Right kidney (tissue), 1 donor: ENCODE results near the gene WBP2.

ENCODE experiments used
- DNase-seq: peaks from one replicate; pipeline ENCODE4 v3.0.0-alpha.2; 2016

Gene WBP2

DNA sequence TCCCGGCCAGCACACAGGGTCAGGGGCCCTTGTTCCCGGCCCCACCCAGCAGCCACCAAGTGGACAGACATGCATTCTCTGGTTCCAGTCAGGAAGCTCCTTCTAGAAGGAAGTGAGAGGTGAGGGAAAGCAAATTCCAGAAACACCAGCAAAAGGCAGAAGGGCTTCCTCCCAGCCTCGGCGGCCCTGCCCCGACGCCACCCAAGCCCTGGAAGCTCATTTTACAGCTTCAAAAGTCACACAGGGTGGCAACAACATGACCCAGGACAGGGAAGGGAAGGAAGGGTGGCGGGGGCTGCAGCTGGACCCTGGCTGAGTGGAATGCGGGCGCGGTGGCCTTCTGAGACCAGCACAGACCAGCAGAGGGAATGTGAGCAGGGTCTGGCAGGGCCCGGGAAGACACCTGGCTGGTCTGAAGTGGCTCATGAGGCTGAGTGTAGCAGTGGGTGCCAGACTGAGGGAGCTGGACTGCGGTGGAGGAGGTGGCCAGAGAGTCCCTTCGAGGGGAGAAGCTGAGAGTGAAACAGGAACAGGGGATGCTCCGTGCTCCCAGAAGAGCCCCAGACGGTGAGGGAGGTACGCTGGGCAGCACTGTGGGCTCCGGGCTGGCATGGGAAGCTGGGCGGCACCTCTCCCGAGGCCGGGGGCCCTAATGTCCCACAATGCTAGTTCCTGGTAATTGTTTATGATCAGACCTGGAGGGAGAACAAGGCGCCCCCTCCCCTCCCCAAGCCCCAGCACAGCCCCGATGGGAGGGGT is 9.0 kb downstream of the WBP2 start:
- no peak for DNase-seq

DNA sequence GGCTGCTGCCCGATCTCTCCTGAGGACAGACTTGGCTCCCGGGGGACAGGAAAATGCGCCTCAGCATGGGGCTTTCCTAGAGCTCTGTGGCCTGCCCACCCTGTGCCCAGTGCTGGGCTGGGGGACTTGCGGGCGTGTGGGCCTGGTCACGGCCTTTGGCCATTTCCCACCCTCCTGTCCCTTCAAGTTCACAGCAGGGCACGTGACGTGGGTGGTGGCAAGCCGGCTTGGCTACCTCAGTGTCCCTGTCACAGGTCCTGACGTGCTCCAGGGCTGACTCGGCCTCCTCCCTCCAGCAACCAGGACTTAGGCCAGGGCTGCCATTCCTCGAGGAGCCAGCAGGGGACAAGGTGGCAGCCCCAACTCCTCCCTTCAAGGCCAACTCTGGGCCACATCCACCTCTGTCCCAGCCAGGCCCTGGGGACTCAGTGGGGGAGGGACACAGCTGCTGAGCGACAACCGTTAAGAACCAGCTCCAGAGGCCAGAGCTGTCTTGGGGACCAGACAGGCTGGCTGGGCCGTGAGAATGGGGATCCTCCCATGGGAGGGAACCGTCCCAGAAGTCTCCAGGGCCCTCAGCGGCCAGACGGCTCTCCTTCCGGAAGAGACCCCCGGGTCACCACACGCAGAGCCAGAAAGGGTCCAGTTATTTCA is 9.9 kb downstream of the WBP2 start:
- DNase-seq: peak; percentile 65

DNA sequence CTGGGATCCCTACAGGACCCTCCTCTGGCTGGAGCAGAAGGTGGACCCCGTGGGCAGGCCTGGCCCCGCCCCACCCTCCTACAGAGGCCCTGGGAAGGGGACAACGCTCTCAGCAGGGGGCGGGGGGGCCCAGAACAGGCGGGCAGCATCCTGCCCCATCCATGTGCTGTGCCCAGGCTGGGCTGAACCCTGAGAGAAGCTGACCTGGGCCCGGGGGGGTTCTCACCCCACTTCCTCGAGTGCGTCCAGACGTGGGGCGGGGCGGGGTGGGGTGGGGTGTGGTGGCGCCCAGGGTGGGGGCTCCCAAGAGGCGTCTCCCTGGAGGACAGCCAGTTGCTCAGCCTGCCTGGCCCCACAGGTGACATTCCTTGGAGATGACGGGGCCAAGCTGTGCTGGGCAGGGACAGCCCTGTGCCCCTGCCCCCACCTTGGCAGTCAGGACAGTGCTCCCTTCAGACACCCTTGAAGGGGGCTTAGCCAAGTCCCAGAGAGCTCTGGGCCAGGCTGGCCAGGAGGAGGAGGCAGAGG is 10.5 kb downstream of the WBP2 start:
- no peak for DNase-seq

DNA sequence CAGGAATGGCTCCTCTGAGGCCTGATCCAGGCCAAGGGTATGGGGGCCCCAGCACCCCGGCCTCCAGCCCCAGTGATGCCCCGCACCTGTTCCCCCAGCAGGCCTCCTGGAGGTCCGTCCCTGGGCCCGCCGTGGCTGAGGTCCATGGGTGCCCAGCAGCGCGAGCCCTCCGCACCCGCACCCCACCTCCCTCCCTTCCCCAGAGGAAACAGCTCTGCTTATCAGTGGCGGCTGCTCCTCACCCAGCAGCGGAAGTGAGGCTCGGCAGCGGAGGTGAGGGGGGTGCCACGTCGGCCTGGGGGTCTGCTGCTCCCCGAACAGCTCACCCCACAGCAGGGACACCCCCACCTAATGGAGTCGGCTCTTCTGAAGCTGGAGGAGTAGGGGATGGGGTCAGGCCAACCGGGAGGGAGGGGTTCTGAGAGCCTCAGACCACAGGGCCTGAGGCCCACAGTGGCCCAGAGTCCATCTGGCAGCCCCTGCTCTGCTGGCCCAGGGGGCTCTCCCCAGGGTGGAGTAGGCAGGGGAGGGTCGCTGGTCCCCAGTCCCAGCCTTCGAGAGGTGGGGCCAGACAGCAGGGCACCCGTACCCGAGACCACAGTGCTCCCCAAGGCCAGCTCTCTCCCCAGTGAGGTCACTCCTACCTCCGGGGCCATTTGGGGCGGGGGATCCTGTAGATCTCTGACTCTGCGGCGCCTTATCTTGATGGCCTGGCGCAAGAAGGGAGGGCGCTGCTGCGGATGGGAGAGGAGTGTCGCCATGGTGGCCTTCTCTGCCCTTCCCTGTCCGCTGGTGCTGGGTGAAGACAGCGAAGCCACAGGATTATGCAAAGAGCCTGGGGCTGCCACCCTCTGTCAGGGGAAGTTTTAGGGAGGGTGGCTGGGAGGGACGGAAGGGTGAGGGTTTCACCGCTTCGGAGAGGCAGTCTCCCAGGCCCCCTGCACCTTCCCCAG is 11.3 kb downstream of the WBP2 start, which contains the start of gene UNC13D:
UNC13D (minus strand) TSS at position 828 of the 953 bp plus-strand sequence; CDS start at position 761, 67 bp downstream.
- DNase-seq: no peak

GRCh38 chr17:75842963-75843576 is 12.1 kb downstream of the WBP2 start:
- no peak for DNase-seq

DNA sequence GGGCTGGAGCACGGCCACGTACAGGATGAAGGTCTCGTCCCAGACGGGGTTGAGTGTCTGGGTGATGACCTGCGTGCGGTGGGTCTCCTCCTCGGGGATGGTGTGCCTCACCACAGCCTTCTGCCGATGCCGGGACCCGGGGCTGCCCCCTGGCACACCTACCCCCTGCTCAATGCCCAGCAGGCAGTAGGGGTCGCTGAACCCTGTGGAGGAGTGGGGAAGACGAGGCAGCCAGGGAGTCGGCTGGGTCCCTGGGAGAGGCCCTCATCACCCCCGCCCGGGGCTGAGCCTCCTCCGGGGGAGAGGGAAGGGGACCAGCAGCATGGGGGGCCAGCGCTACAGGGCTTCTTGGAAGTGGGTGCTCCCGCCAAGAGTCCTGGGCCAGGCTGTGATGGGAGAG is 12.7 kb downstream of the WBP2 start:
- no peak for DNase-seq

- no peak for DNase-seq
These were observed 14.4 kb downstream of the WBP2 start for GRCh38 chr17:75840799-75841164.

GRCh38 chr17:75839942-75840798 is 15.0 kb downstream of the WBP2 start:
- DNase-seq: no peak

GRCh38 chr17:75838410-75838809 is 16.7 kb downstream of the WBP2 start:
- DNase-seq: no peak

DNA sequence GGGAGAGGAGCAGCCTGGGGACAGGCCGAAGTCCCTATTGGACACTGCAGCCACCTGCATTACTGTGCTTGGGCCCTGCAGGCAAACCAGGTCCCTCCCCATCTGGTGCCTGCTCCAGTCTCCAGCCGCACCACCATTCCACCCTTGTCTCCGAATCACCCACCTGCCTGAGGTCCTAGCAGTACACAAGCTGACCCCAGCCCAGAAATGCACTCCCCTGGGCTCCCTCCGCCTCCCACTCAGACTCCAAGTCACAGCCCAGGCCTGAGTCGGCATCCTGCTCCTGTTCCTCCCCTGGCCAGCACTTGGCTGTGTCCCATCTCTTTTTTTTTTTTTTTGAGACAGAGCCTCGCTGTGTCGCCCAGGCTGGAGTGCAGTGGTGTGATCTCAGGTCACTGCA is 17.2 kb downstream of the WBP2 start:
- DNase-seq: no peak

DNA sequence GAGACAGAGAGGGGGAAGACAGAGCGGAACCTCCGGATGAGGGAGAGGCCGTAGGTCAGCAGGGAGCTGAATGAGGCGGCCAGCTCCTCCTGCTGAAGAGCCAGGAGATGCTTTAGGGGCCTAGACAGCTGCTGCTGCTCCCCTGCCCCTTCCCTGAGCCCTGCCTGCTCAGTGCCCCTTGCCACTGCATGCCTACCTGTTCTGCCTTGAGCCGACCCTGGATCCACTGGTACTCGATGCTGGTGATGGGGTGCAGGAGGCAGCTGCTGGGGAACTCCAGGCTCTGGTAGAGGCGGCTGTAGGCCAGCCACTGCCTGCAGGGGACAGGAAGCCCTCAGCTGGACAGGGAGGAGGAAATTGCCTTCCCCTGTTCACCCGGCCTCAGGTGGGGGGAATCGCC is 18.5 kb downstream of the WBP2 start:
- DNase-seq: no peak

DNA sequence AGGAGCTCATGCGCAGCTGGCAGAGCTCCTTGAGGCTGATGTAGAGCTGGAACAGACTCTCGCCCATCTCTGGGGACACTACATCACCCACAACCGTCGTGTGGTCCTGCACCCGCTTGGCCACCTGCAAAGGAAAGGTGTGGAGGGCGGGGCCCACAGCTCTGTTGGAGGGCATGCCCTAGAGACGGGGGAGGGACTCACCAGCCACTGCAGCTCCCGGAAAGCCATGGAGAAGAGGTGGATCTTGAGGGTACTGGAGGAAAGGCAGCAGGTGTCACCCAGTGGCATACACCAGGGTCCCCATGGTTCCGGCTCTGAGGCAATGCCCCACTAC is 19.5 kb downstream of the WBP2 start:
- no peak for DNase-seq

DNA sequence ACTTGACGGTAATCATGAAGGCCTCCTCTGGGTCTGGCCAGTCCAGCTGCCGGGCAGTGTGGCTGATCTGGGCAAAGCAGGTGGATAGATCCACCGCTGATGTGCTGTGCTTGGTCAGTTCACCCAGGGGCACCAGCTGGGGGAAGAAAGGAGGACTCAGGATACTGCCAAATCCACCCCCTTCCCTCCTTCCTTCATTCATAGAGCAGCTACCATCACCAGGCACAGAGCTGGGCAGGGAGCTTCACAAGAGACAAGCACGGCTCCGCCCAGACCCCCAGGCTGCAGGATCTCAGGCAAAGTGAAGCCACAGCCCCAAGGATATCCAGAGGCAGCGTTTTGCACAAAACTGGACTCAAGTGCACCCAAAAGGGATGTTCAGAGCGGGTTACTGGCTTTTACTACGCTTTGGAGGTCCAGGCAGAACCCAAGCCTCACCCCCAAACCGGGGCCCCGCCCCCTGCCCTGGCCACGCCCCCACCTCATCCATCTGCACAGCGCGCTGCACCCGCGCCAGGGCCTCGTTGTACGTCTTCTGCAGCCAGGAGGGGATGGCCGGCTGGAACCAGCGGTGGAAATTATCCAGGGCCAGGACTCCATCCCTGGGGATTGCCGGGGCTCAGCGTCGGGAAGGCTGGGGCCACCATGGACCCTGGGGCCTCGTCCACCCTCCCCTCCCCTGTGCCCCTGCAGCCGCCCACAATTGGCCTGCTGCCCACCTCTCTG is 20.0 kb downstream of the WBP2 start:
- no peak for DNase-seq

GRCh38 chr17:75834279-75834920 is 20.7 kb downstream of the WBP2 start:
- no peak for DNase-seq

DNA sequence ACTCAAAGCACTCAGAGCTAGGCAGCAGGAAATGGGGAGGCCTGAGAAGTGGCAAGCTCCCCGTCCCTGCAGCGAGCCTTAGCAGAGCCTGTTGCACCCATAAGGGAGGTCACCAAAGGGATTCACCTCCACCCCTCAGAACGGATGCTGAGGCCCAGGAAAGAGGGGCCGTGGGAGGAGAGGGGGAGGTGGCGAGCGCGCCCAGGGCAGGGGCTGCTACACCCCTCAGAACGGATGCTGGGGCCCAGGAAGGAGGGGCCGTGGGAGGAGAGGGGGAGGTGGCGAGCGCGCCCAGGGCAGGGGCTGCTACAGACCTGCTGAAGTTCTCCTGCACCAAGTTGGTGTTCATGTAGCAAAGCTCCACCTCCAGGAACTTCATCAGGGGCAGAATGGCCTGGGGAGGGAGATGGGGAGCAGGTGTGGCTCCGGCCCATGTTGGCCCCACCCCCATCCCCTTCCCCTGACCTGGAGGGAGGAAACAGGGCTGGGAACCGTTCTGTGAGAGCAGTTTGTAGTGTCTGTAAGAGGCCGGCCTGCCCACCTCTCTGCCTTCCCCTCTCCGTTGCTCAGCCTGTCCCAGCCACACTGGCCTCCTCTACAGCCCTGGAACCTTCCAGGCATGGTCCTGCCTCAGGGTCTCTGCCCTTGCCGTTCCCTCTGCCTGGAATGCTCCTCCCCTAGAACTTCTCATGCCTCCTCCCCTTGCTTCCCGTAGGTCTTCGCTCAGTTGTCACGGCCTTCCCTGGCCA is 22.3 kb downstream of the WBP2 start:
- peak; percentile 48 for DNase-seq

DNA sequence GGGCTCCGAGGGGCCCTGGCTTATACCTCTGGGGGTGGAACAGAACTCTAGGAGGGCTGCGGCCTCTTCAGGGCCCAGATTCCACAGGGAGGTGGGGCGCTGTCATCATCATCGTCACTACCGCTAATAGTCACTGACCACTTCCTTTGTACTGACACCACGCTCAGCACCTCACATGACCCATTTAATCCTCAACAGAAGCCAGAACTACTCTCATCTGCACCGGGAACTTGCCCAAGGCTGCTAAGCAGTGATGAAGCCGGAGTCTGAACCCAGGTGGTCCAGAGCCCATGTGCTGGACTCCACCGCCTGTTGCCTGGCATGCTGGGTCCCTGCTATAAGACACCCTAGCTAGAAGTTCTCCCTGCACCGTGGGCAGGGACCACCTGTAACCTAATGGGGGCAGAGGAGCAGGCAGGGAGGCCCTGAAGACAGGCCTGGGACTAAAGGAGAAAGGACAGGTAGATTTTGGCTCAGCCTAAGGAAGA is 22.9 kb downstream of the WBP2 start:
- no peak for DNase-seq

DNA sequence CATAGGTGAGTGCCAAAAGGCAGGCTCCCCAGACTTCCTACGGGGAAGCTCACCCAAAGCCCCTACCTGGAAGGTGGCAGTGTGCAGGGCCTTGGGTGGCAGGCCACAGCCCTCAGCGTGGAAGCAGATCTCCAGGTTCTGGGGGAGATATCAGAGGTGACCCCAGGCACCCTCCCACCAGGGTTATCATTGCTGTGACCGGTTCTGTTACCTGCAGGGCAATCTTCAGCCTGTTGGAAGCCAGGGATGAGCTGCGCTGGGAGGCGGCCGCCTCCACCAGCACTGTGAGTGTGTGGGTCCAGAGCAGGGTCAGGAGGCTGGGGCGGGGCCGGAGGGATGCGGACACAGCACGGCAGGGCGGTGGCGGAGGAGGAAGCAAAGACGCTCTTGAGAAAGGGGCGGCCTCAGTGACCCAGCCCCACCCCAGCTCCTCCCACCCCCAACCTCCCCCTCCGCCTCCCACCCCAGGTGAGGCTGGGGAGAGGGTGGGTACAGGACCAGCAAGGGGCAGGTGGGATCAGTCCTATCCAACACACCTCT is 24.0 kb downstream of the WBP2 start:
- no peak for DNase-seq

- no peak for DNase-seq
These were observed 24.7 kb downstream of the WBP2 start for GRCh38 chr17:75830164-75831031.
